ENCODE measurements around the gene PLXNA1.

Gene PLXNA1

DNA sequence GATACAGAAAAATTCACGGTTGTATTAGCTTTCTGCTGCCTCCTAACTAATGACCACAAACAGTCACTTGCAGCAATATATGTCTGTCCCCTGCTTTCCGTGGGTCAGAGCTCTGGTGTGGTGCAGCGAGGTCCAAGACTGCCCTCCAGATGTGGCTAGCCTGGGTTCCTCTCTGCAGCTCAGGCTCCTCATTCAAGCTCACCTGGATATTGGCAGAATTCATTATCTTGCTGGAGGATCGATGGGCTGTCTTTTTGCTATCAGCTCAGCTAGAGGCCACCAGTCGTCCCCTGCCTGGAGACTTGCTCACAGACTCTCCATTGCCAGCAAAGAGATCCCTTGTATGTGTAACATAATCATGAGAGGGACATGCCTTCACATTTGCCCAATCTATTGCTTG, 12.8 kb upstream of the PLXNA1 start:
- H3K4me1 ChIP-seq (ENCODE audit: control insufficient read depth, insufficient read depth, low read length), result peaks cover 22% of the 10 kb centered on the region
- H3K36me3 ChIP-seq (ENCODE audit: control insufficient read depth, insufficient read depth, low read length), result no peaks in the 10 kb centered on the region
- H3K27me3 ChIP-seq (ENCODE audit: control insufficient read depth, insufficient read depth, low read length), result no peaks in the 10 kb centered on the region
- H3K9ac ChIP-seq (ENCODE audit: low read length), result no peak overlapping the region
- H3K9me3 ChIP-seq (ENCODE audit: control insufficient read depth, insufficient read depth, low read depth, low read length), result peaks cover 12% of the 10 kb centered on the region
- H3K4me3 ChIP-seq (ENCODE audit: low read depth, low read length), result no peak overlapping the region
- no peak overlapping the region for H3K27ac ChIP-seq (ENCODE audit: low read depth, low read length)

DNA sequence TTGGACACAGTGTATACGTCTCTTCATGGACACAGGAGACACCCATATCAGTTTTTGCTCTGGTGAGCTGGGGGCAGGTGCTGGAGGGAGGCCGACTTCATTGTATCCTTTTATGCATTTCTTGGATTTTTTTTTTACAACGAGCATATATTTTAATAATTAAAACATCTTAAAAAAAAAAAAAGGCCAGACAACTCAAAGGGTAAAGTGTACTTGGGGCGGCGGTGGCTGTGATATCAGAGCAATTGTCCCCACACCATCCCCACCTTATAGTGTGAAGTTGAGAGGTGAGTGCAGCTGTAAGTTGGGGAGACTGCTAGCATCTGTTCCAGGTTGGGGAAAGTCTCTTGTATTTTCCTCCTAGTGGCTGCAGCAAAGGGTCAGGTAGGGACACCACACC, 12.0 kb upstream of the PLXNA1 start:
- H3K27me3 ChIP-seq (ENCODE audit: control insufficient read depth, insufficient read depth, low read length), result no peaks in the 10 kb centered on the region
- H3K4me1 ChIP-seq (ENCODE audit: control insufficient read depth, insufficient read depth, low read length), result peaks cover 22% of the 10 kb centered on the region
- H3K27ac ChIP-seq (ENCODE audit: low read depth, low read length), result no peak overlapping the region
- H3K4me3 ChIP-seq (ENCODE audit: low read depth, low read length), result no peak overlapping the region
- H3K36me3 ChIP-seq (ENCODE audit: control insufficient read depth, insufficient read depth, low read length), result no peaks in the 10 kb centered on the region
- no peak overlapping the region for H3K9ac ChIP-seq (ENCODE audit: low read length)
- peaks cover 15% of the 10 kb centered on the region for H3K9me3 ChIP-seq (ENCODE audit: control insufficient read depth, insufficient read depth, low read depth, low read length)

DNA sequence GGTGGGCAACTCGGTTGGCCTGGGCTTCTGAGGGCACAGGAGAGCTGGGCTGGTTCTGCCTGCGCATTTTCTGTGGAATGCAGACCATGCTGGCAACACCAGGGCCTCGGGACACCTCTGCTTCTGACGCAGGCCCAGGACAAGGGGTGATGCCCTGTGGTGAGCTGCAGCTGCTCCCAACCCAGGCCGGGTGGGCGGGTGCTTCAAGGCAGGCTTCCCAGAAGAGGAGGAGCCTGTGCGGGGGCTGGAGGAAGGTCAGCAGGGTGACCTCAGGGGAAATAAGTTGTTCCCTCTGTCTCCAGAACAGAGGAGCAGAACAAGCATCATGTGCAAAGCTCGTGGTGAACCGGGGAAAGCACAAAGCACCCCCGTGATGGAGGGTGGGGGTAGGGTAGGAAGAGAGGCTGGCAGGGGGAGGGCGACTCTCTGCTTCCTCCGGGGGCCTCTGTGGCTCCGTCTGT, 11.0 kb upstream of the PLXNA1 start:
- no peak overlapping the region for H3K4me3 ChIP-seq (ENCODE audit: low read depth, low read length)
- H3K27ac ChIP-seq (ENCODE audit: low read depth, low read length), result no peak overlapping the region
- no peaks in the 10 kb centered on the region for H3K27me3 ChIP-seq (ENCODE audit: control insufficient read depth, insufficient read depth, low read length)
- no peak overlapping the region for H3K9ac ChIP-seq (ENCODE audit: low read length)
- peaks cover 15% of the 10 kb centered on the region for H3K9me3 ChIP-seq (ENCODE audit: control insufficient read depth, insufficient read depth, low read depth, low read length)
- H3K36me3 ChIP-seq (ENCODE audit: control insufficient read depth, insufficient read depth, low read length), result no peaks in the 10 kb centered on the region
- H3K4me1 ChIP-seq (ENCODE audit: control insufficient read depth, insufficient read depth, low read length), result peaks cover 22% of the 10 kb centered on the region

DNA sequence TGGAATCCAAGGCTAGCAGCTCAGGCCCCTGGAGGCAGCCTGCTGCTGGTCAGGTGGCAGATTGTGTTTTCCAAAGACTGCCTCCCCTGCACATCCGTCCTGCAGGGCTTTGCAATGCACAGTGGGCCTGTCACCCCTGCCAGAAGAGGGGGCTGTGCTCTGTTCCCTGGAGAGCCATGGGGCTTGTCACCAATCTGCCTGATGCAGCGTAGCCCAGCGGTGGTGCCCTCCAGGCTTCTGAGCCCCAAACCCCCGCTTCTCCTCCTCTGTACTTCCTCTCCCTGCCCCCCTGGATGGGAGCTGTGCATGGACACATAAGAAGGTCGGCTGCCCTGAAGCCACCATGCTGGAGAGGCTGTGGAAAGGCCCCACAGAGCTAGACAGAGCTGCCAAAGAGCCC, 10.0 kb upstream of the PLXNA1 start:
- Histone ChIP-seq H3K9ac (ENCODE audit: low read length) (no peak overlapping the region), H3K4me3 (ENCODE audit: low read depth, low read length) (no peak overlapping the region), H3K36me3 (ENCODE audit: control insufficient read depth, insufficient read depth, low read length) (no peaks in the 10 kb centered on the region), H3K27ac (ENCODE audit: low read depth, low read length) (no peak overlapping the region), H3K27me3 (ENCODE audit: control insufficient read depth, insufficient read depth, low read length) (no peaks in the 10 kb centered on the region), H3K9me3 (ENCODE audit: control insufficient read depth, insufficient read depth, low read depth, low read length) (peaks cover 15% of the 10 kb centered on the region), H3K4me1 (ENCODE audit: control insufficient read depth, insufficient read depth, low read length) (peaks cover 22% of the 10 kb centered on the region)

DNA sequence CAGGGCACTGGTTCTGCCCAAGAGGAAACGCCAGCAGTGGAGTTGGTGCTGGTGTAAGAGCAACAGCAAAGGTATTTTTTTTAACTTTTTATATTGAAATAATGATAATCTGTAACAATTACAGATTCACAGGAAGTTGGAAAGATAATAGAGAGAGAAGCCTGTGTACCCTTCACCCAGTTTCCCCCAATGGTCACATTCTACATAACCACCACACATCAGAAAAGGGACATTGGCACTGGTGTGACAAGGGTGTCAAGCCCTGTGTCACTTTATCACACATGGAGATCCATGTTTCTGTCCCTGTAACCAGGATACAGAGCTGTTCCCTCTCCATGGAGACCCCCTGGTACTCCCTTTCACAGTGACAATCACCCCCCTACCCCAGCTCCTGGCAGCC, 9.1 kb upstream of the PLXNA1 start:
- Histone ChIP-seq H3K9ac (ENCODE audit: low read length) (no peak overlapping the region), H3K27ac (ENCODE audit: low read depth, low read length) (no peak overlapping the region), H3K4me3 (ENCODE audit: low read depth, low read length) (no peak overlapping the region), H3K27me3 (ENCODE audit: control insufficient read depth, insufficient read depth, low read length) (no peaks in the 10 kb centered on the region), H3K36me3 (ENCODE audit: control insufficient read depth, insufficient read depth, low read length) (no peaks in the 10 kb centered on the region), H3K9me3 (ENCODE audit: control insufficient read depth, insufficient read depth, low read depth, low read length) (peaks cover 15% of the 10 kb centered on the region), H3K4me1 (ENCODE audit: control insufficient read depth, insufficient read depth, low read length) (peaks cover 14% of the 10 kb centered on the region)

DNA sequence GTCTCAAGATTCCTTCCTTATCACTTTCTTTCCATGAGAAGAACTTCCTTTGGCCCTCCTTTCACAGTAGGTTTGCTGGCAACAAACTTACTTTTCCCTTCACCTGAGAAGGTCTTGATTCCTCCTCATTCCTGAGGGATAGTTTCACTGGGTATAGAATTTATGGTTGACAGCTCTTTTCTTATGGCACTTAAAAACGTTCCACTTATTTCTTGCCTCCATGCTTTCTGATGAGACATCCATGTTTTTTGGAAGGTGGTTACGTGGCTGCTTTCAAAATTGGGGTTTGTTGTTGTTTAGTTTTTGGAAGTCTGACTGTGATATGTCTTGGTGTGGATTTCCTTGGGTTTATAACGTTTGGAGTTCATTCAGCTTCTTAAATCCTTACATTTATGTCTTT, 8.2 kb upstream of the PLXNA1 start:
- Histone ChIP-seq H3K27ac (ENCODE audit: low read depth, low read length) (no peak overlapping the region), H3K4me1 (ENCODE audit: control insufficient read depth, insufficient read depth, low read length) (peaks cover 9% of the 10 kb centered on the region; the same call in 1 of the 2 replicates), H3K4me3 (ENCODE audit: low read depth, low read length) (no peak overlapping the region), H3K9ac (ENCODE audit: low read length) (no peak overlapping the region), H3K36me3 (ENCODE audit: control insufficient read depth, insufficient read depth, low read length) (no peaks in the 10 kb centered on the region), H3K9me3 (ENCODE audit: control insufficient read depth, insufficient read depth, low read depth, low read length) (peaks cover 15% of the 10 kb centered on the region), H3K27me3 (ENCODE audit: control insufficient read depth, insufficient read depth, low read length) (no peaks in the 10 kb centered on the region)

DNA sequence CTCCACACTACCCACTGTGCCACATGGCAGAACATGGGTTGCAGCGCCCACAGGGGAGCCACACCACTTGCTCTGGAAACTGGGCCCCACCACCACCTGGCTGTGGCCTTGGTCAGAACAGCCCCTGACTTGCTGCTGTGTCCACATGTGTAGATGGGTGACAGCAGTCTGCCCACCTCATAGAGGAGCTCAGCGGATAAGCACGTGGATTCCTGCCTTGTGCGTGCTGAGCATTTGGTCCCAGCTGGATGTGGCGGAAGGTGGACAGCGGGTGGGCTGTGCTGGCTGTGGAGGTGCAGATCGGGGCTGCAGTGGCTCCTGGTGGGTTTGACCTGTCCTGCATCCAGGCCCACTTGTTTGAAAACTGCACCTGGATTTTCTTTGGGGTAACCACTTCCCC, 6.0 kb upstream of the PLXNA1 start:
- Histone ChIP-seq H3K36me3 (ENCODE audit: control insufficient read depth, insufficient read depth, low read length) (no peaks in the 10 kb centered on the region), H3K9ac (ENCODE audit: low read length) (no peak overlapping the region), H3K9me3 (ENCODE audit: control insufficient read depth, insufficient read depth, low read depth, low read length) (peaks cover 15% of the 10 kb centered on the region)

DNA sequence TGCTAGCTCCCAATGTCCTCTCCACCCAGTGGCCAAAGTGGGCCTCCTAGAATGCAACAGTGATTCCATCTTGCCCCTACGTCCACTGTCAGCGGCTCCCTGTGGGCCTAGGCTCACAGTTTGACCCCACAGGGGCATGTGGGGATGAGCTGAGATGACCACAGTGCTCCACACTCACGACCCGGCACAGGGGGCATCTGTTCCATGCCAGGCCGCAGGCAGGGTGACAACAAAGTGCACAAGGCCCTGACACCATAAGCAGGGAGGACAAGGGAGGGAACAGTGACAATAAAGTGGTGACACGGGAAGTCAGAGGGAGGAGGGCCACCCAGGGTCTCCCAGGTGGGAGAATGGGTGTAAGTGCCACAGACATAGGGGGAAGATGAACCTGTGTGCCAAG, 5.1 kb upstream of the PLXNA1 start:
- Histone ChIP-seq H3K9me3 (ENCODE audit: control insufficient read depth, insufficient read depth, low read depth, low read length) (peaks cover 15% of the 10 kb centered on the region), H3K36me3 (ENCODE audit: control insufficient read depth, insufficient read depth, low read length) (no peaks in the 10 kb centered on the region), H3K4me3 (ENCODE audit: low read depth, low read length) (no peak overlapping the region), H3K4me1 (ENCODE audit: control insufficient read depth, insufficient read depth, low read length) (peaks cover 13% of the 10 kb centered on the region; the same call in 1 of the 2 replicates), H3K9ac (ENCODE audit: low read length) (no peak overlapping the region), H3K27me3 (ENCODE audit: control insufficient read depth, insufficient read depth, low read length) (peaks cover 13% of the 10 kb centered on the region), H3K27ac (ENCODE audit: low read depth, low read length) (no peak overlapping the region)

More for the DNA sequence above, 6.0 kb upstream of the PLXNA1 start:
- Histone ChIP-seq H3K4me3 (ENCODE audit: low read depth, low read length) (no peak overlapping the region), H3K4me1 (ENCODE audit: control insufficient read depth, insufficient read depth, low read length) (peaks cover 12% of the 10 kb centered on the region; the same call in 1 of the 2 replicates), H3K27me3 (ENCODE audit: control insufficient read depth, insufficient read depth, low read length) (peaks cover 10% of the 10 kb centered on the region), H3K27ac (ENCODE audit: low read depth, low read length) (no peak overlapping the region)

DNA sequence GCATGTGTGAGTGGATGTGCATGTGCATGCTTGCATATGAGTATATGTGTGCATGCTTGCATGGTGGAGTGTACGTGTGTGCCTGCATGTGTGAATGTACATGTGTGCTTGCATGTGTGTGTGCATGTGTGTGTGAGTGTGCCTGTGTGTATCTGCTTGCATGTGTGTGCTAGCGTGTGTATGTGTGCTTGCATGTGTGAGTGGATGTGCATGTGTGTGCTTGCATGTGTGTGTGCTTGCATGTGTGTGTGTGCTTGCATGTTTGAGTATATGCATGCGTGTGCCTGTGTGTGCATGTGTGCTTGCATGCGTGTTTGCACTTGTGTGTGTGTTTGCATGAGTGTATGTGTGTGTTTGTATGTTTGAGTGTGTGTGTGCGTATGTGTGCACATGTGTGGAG, 4.6 kb upstream of the PLXNA1 start:
- H3K4me3 ChIP-seq (ENCODE audit: low read depth, low read length), result no peak overlapping the region
- H3K4me1 ChIP-seq (ENCODE audit: control insufficient read depth, insufficient read depth, low read length), result peaks cover 13% of the 10 kb centered on the region; the same call in 1 of the 2 replicates
- H3K9ac ChIP-seq (ENCODE audit: low read length), result no peak overlapping the region
- peaks cover 15% of the 10 kb centered on the region for H3K9me3 ChIP-seq (ENCODE audit: control insufficient read depth, insufficient read depth, low read depth, low read length)
- no peaks in the 10 kb centered on the region for H3K36me3 ChIP-seq (ENCODE audit: control insufficient read depth, insufficient read depth, low read length)
- H3K27ac ChIP-seq (ENCODE audit: low read depth, low read length), result no peak overlapping the region
- H3K27me3 ChIP-seq (ENCODE audit: control insufficient read depth, insufficient read depth, low read length), result peaks cover 13% of the 10 kb centered on the region

DNA sequence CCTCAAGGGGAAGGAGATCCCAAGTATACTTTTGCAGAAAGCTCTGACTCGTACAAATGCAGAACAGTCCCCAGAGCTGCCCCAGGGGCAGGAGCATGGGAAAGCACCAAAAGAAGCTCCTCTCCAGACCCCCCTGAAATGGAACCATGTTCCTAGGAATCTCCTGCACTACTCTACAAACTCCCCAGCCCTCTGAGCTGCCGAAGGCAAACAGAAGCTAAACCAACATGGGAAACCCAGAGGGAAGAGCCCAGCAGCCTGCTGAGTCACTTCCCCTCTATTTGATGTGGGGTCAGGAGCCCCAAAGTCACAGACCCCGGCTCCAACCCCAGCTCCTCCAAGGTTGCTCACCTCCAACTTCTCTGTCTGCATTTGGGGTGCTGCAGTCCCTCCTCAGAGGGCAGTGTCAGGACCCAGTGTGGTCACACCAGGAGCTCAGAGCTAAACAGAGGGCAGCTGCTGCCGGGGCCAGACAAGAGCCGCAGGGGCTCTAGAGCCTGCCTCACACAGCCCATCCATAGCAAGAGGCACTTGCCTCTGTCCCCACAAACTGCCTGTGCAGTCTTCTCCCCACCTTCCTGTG, 3.8 kb upstream of the PLXNA1 start:
- peaks cover 13% of the 10 kb centered on the region; the same call in 1 of the 2 replicates for H3K4me1 ChIP-seq (ENCODE audit: control insufficient read depth, insufficient read depth, low read length)
- H3K27me3 ChIP-seq (ENCODE audit: control insufficient read depth, insufficient read depth, low read length), result peaks cover 13% of the 10 kb centered on the region
- H3K9me3 ChIP-seq (ENCODE audit: control insufficient read depth, insufficient read depth, low read depth, low read length), result peaks cover 11% of the 10 kb centered on the region
- H3K4me3 ChIP-seq (ENCODE audit: low read depth, low read length), result no peak overlapping the region
- H3K36me3 ChIP-seq (ENCODE audit: control insufficient read depth, insufficient read depth, low read length), result no peaks in the 10 kb centered on the region
- H3K27ac ChIP-seq (ENCODE audit: low read depth, low read length), result no peak overlapping the region
- H3K9ac ChIP-seq (ENCODE audit: low read length), result no peak overlapping the region

DNA sequence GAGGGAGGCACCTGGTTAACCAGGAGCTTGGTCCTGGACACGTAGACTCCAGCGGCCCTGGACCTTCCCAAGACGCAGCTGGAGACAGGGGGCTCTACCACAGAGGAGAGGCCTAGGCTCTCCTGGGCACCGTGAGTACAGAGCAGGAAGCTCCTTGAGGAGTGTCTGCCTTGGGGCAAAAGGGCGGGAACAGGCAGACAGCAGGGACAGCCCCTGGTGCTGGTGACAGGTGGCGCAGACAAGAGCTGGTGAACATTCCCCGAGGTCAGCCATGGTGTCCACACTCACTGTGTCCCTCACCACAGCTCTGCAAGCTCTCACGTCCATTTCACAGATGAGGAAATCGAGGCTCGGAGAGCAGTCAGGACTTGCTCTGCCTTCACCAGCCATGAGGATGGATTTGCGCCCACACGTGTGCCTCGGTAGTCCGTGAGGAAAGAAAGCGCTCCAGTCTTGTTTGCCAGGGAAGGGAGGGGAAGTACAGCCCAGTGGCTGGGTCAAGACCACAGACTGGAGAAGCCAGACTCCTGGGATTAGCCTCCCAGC, 2.6 kb upstream of the PLXNA1 start:
- H3K27me3 ChIP-seq (ENCODE audit: control insufficient read depth, insufficient read depth, low read length), result peaks cover 13% of the 10 kb centered on the region
- H3K9ac ChIP-seq (ENCODE audit: low read length), result no peak overlapping the region
- H3K36me3 ChIP-seq (ENCODE audit: control insufficient read depth, insufficient read depth, low read length), result no peaks in the 10 kb centered on the region
- H3K9me3 ChIP-seq (ENCODE audit: control insufficient read depth, insufficient read depth, low read depth, low read length), result peaks cover 3% of the 10 kb centered on the region; the same call in 1 of the 2 replicates
- H3K4me1 ChIP-seq (ENCODE audit: control insufficient read depth, insufficient read depth, low read length), result peaks cover 25% of the 10 kb centered on the region; the same call in 1 of the 2 replicates
- no peak overlapping the region for H3K4me3 ChIP-seq (ENCODE audit: low read depth, low read length)
- no peak overlapping the region for H3K27ac ChIP-seq (ENCODE audit: low read depth, low read length)

All from HUES6 (cell line).